Measurements from ENCODE around the gene BFSP2. TPM values are rescaled to one million over a fixed set of nuclear protein-coding genes. Genes with fewer than 3 reads are reported as not detected.
A peak's percentile ranks its signal among the peaks of the same experiment; 100 is the strongest.

Gene BFSP2
- total and polyA plus RNA-seq, 2 of the 4 experiments (the other 2 are of a cell fraction), result not detected

GRCh38 chr3:133441867-133442270 is 42.0 kb downstream of the BFSP2 start:
- no peak overlapping the region for H3K14ac ChIP-seq (replicated peaks; ENCODE audit: low read depth, low read length)
- H3K9me1 ChIP-seq (ENCODE audit: insufficient read depth, low read length), result peaks cover 3% of the 10 kb centered on the region; the same call in 1 of the 2 replicates
- H4K5ac ChIP-seq (ENCODE audit: low read depth, low read length), result peak overlapping the region; percentile 85
- CTCF ChIA-PET, result interaction anchor here (0.6 kb wide), 1 partner anchor 199 kb away, joined by 3 read pairs; no protein-coding TSS in a partner anchor
- intact Hi-C loops (cut with micrococcal nuclease), result loop anchor here (10.0 kb wide), 1 partner anchor 473 kb away; no protein-coding TSS in a partner anchor
- no peaks in the 10 kb centered on the region for H3K79me1 ChIP-seq (ENCODE audit: low read depth in 1 of 2, low read length in 2 of 2)
- H3K9ac ChIP-seq (ENCODE audit: low read depth, low read length), result no peak overlapping the region
- H2BK15ac ChIP-seq (ENCODE audit: low read depth, low read length), result no peak overlapping the region
- H4K8ac ChIP-seq (ENCODE audit: low read depth in 2 of 2, low read length in 2 of 2), result peak overlapping the region in 1 of 2 experiments; percentile 68; a peak in 2 of 4 replicates
- no peaks in the 10 kb centered on the region for H3K36me3 ChIP-seq (ENCODE audit: control insufficient read depth, insufficient read depth, low read length)
- ATAC-seq (ENCODE audit: low read depth) (peak; percentile 13; the same call in 1 of the 2 replicates), DNase-seq (no peak)
- POLR2A ChIA-PET (ENCODE audit: unreplicated experiment), result no interaction called here
- peaks cover 2% of the 10 kb centered on the region for H3K4me1 ChIP-seq (ENCODE audit: control insufficient read depth, insufficient read depth, low read length)
- peak overlapping the region; percentile 61 for H3K4me2 ChIP-seq (ENCODE audit: low read depth, low read length)
- H2BK120ac ChIP-seq (ENCODE audit: low read depth, low read length), result no peak overlapping the region
- H3K4me3 ChIP-seq (ENCODE audit: insufficient read depth, low read depth, low read length), result no peak overlapping the region
- dilution Hi-C loops (cut with HindIII; ENCODE audit: low sequenced_read_pairs, unreplicated experiment), result no loop called here
- no peak overlapping the region for H2BK5ac ChIP-seq (ENCODE audit: low read depth, low read length, poor library complexity, severe bottlenecking)
- no peaks in the 10 kb centered on the region for H4K20me1 ChIP-seq (ENCODE audit: insufficient read depth, low read length)
- H3K9me3 ChIP-seq (ENCODE audit: control insufficient read depth, insufficient read depth, low read length), result no peaks in the 10 kb centered on the region
- in situ Hi-C loops (cut with MboI; ENCODE audit: low sequenced_read_pairs), result no loop called here
- H3K18ac ChIP-seq (ENCODE audit: low read depth, low read length), result peak overlapping the region; percentile 22; the same call in 1 of the 2 replicates
- BruUV-seq (replicated peaks), result no TSS peak
- no peak overlapping the region; the same call in 1 of the 2 replicates for H2AK5ac ChIP-seq (ENCODE audit: low read depth, low read length)
- H3K4ac ChIP-seq (ENCODE audit: low read depth, low read length), result peak overlapping the region; percentile 24
- no peak overlapping the region for H3K27ac ChIP-seq (ENCODE audit: insufficient read depth, low read length)
- TF ChIP-seq SMC3 (IDR thresholded peaks at IDR 0.05; ENCODE audit: low read depth, low read length) (no peak), NFE2L2 (IDR thresholded peaks at IDR 0.05; ENCODE audit: low read depth, low read length) (no peak), MAFK (IDR thresholded peaks at IDR 0.05; ENCODE audit: low read depth, low read length) (no peak), POLR2A (IDR thresholded peaks at IDR 0.05; ENCODE audit: low read depth, low read length) (no peak), RCOR1 (IDR thresholded peaks at IDR 0.05; ENCODE audit: insufficient replicate concordance, low read length) (no peak), CHD1 (IDR thresholded peaks at IDR 0.05; ENCODE audit: low read depth, low read length) (no peak), RAD21 (IDR thresholded peaks at IDR 0.05; ENCODE audit: low read length) (no peak), ELK1 (IDR thresholded peaks at IDR 0.05; ENCODE audit: borderline replicate concordance, low read depth, low read length) (no peak), FOS (IDR thresholded peaks at IDR 0.05; ENCODE audit: low read depth, low read length) (no peak), USF2 (IDR thresholded peaks at IDR 0.05; ENCODE audit: low read depth, low read length) (no peak), CEBPB (IDR thresholded peaks at IDR 0.05; ENCODE audit: low read depth, low read length) (no peak), MXI1 (IDR thresholded peaks at IDR 0.05; ENCODE audit: borderline replicate concordance, low read depth, low read length) (no peak)
- no peak overlapping the region; the same call in 1 of the 2 replicates for H2BK20ac ChIP-seq (ENCODE audit: low read depth, low read length)
- no peak overlapping the region for H2AK9ac ChIP-seq (replicated peaks; ENCODE audit: low read depth, low read length, poor library complexity)
- no peak overlapping the region for H3K23ac ChIP-seq (ENCODE audit: low read depth, low read length)
- H2AFZ ChIP-seq (replicated peaks; ENCODE audit: low read length, poor library complexity), result no peak overlapping the region
- H3K56ac ChIP-seq (ENCODE audit: extremely low read depth, insufficient read depth, low read length), result no peak overlapping the region
- no peaks in the 10 kb centered on the region for H3K27me3 ChIP-seq (ENCODE audit: control insufficient read depth, insufficient read depth, low read length)
- WGBS, 2 experiments (ENCODE audit: extremely low coverage in 2 of 2, insufficient read length in 1 of 2), result 79% methylated on average over 2 of the region's 3 CpGs; no CpG with 5 or more reads in 1 of the 2 experiments
- no peak overlapping the region for H4K91ac ChIP-seq (ENCODE audit: insufficient read depth, low read depth, low read length)
